Hepatocyte (in vitro differentiated cells): ENCODE results near the gene TBC1D25. TPM values are rescaled to one million over a fixed set of nuclear protein-coding genes. Genes with fewer than 3 reads are reported as not detected.

Experiments used
- DNase-seq: peaks from one replicate; pipeline ENCODE4 v3.0.0-alpha.2; 2016; ENCODE audit warnings: low spot score
- H2AFZ ChIP-seq: fragments of 200-600 bp; sonication (generic); 2 replicates; pipeline ENCODE4 v1.6.0; 2016; ENCODE audit warnings: antibody characterized with exemption, mild to moderate bottlenecking
- H3K27ac ChIP-seq: fragments of 200-600 bp; sonication (generic); 2 replicates; pipeline ENCODE4 v1.5.1; 2016; ENCODE audit warnings: mild to moderate bottlenecking
- H3K27me3 ChIP-seq: fragments of 200-600 bp; sonication (generic); 2 replicates; pipeline ENCODE4 v1.6.1; 2016
- H3K36me3 ChIP-seq: fragments of 200-600 bp; sonication (generic); replicated peaks from 2 replicates; pipeline ENCODE4 v1.5.1; 2016; ENCODE audit warnings: low read depth; ENCODE audit not compliant: insufficient read depth
- H3K4me1 ChIP-seq: fragments of 200-600 bp; sonication (generic); 2 replicates; pipeline ENCODE4 v1.5.1; 2016; ENCODE audit warnings: mild to moderate bottlenecking, moderate library complexity; ENCODE audit not compliant: insufficient read depth
- H3K4me2 ChIP-seq: fragments of 200-600 bp; sonication (generic); 2 replicates; pipeline ENCODE4 v1.6.0; 2016
- H3K4me3 ChIP-seq: fragments of 200-600 bp; sonication (generic); 2 replicates; pipeline ENCODE4 v1.5.1; 2016; ENCODE audit warnings: mild to moderate bottlenecking
- H3K79me2 ChIP-seq: fragments of 200-600 bp; sonication (generic); 2 replicates; pipeline ENCODE4 v1.6.0; 2017; ENCODE audit warnings: mild to moderate bottlenecking
- H3K9me2 ChIP-seq: fragments of 200-600 bp; sonication (generic); replicated peaks from 2 replicates; pipeline ENCODE4 v1.6.0; 2017; ENCODE audit warnings: mild to moderate bottlenecking; ENCODE audit not compliant: insufficient read depth
- H3K9me3 ChIP-seq: fragments of 200-600 bp; sonication (generic); 2 replicates; pipeline ENCODE4 v1.5.1; 2016; ENCODE audit warnings: low read depth, mild to moderate bottlenecking
- H4K20me1 ChIP-seq: fragments of 200-600 bp; sonication (generic); 2 replicates; pipeline ENCODE4 v1.6.0; 2016; ENCODE audit warnings: mild to moderate bottlenecking; ENCODE audit not compliant: insufficient read depth, poor library complexity, severe bottlenecking
- CTCF ChIP-seq: fragments of 200-600 bp; sonication (generic); IDR thresholded peaks from 2 replicates; pipeline ENCODE4 v1.5.1; 2016; ENCODE audit warnings: antibody characterized with exemption, mild to moderate bottlenecking; ENCODE audit not compliant: poor library complexity
- EZH2 ChIP-seq: fragments of 200-600 bp; sonication (generic); IDR thresholded peaks from 2 replicates; pipeline ENCODE4 v1.6.1; 2016; ENCODE audit warnings: antibody characterized with exemption, mild to moderate bottlenecking, borderline replicate concordance
- EZH2phosphoT487 ChIP-seq: fragments of 200-600 bp; sonication (generic); IDR thresholded peaks from one replicate; pipeline ENCODE4 v1.6.1; 2018; ENCODE audit warnings: antibody characterized with exemption, mild to moderate bottlenecking, low read depth, moderate library complexity; ENCODE audit not compliant: unreplicated experiment, severe bottlenecking
- WGBS: methylation state at CpG from one replicate; pipeline ENCODE4 v1.1.6; 2016; ENCODE audit warnings: low lambda C conversion rate; ENCODE audit errors: missing lambda C conversion rate; 5-methylcytosine and 5-hydroxymethylcytosine counted together
- polyA plus RNA-seq: library from polyadenylated mRNA; unstranded; fragments of >200 nt; fragmentation: Nextera tagmentation; extraction: Ambion mirVana; gene quantifications from 2 replicates; pipeline ENCODE4 v1.2.1, GENCODE V29; 2016
- total RNA-seq: library from RNA; depleted of rRNA; stranded (reverse); fragments of >200 nt; gene quantifications from 2 replicates; pipeline ENCODE4 v1.2.3, GENCODE V29; 2014

TBC1D25 gene
- total and polyA plus RNA-seq, 2 experiments from 2014 or later, result 4.5 to 11.2 TPM

DNA sequence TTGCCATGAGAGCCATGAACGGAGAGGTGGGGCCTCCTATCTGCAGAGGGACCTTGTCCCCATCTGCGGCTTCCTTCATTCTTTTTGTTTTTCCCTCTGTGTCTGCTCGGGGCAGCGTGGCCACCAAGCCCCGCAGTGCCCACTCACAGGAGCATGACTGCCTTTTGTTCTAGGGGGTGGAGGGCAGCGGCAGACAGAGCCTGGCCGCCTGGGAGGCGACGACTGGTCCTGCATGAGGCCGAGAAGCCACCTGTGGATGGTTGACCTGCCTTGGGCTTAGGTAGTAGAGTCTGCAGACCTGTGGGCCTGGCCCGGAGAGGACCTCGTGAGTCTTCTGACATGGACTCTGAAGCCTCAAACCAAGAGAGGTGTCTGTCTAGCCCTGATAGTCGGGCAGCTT lies 36.1 kb downstream of the TBC1D25 start:
- Histone ChIP-seq H3K9me3 (no peaks in the 10 kb centered on the region), H3K79me2 (peaks cover 14% of the 10 kb centered on the region), H3K4me1 (no peaks in the 10 kb centered on the region), H3K4me3 (peak overlapping the region; percentile 63), H3K36me3 (peaks cover 4% of the 10 kb centered on the region), H3K27ac (no peak overlapping the region), H3K27me3 (no peaks in the 10 kb centered on the region), H3K9me2 (no peaks in the 10 kb centered on the region), H2AFZ (no peak overlapping the region), H3K4me2 (peak overlapping the region; percentile 92), H4K20me1 (no peaks in the 10 kb centered on the region)
- TF ChIP-seq CTCF (no peak), EZH2phosphoT487 (no peak), EZH2 (no peak)
- 73% methylated on average over 13 of the region's 13 CpGs for WGBS
- DNase-seq, result no peak

GRCh38 chrX:48576108-48576507 lies 36.6 kb downstream of the TBC1D25 start:
- Histone ChIP-seq H3K4me1 (no peaks in the 10 kb centered on the region), H2AFZ (no peak overlapping the region), H3K9me3 (no peaks in the 10 kb centered on the region), H3K4me2 (peak overlapping the region; percentile 92), H4K20me1 (no peaks in the 10 kb centered on the region), H3K36me3 (peaks cover 4% of the 10 kb centered on the region), H3K4me3 (no peak overlapping the region), H3K9me2 (no peaks in the 10 kb centered on the region), H3K27ac (no peak overlapping the region), H3K27me3 (no peaks in the 10 kb centered on the region), H3K79me2 (peaks cover 14% of the 10 kb centered on the region)
- 62% methylated on average over 6 of the region's 6 CpGs for WGBS
- TF ChIP-seq CTCF (no peak), EZH2 (no peak), EZH2phosphoT487 (no peak)
- no peak for DNase-seq

DNA sequence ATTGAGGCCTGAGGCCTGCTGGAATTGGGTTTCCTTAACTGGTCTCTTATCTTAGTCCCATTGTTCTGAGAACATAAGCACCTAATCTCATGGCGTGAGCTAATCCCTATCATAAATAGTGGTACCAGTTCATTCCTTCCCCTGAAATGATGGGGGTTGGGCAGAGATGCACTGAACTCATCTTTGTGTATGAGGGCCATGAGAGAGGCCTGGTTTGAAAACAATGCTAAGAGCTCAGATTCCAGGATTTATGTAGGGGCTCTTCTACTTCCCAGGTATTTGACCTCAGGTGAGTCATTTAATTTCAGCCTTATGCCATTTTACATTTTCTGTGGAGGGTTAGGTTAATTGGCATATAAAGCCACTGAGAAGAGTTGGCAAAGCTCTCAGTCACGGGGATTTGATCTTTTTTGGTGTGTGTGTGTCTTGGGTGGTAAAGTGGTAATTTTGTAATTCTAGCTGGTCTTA lies 39.2 kb downstream of the TBC1D25 start:
- Histone ChIP-seq H3K27ac (peak overlapping the region; percentile 31), H3K79me2 (peaks cover 14% of the 10 kb centered on the region), H3K36me3 (peaks cover 4% of the 10 kb centered on the region), H3K4me3 (no peak overlapping the region), H3K9me2 (no peaks in the 10 kb centered on the region), H3K27me3 (no peaks in the 10 kb centered on the region), H2AFZ (no peak overlapping the region), H3K9me3 (no peaks in the 10 kb centered on the region), H3K4me1 (no peaks in the 10 kb centered on the region), H4K20me1 (no peaks in the 10 kb centered on the region), H3K4me2 (no peak overlapping the region)
- no peak for DNase-seq
- 50% methylated on average over 2 of the region's 2 CpGs for WGBS
- TF ChIP-seq EZH2phosphoT487, result no peak
- no peak for TF ChIP-seq CTCF
- TF ChIP-seq EZH2, result no peak

- no peak for TF ChIP-seq EZH2phosphoT487
- no peak for TF ChIP-seq CTCF
- TF ChIP-seq EZH2, result no peak
Observed at GRCh38 chrX:48579259-48579658, 39.7 kb downstream of the TBC1D25 start.

More at GRCh38 chrX:48579259-48579658, 39.7 kb downstream of the TBC1D25 start:
- Histone ChIP-seq H2AFZ (no peak overlapping the region), H3K4me2 (no peak overlapping the region), H3K9me3 (no peaks in the 10 kb centered on the region), H3K27me3 (no peaks in the 10 kb centered on the region), H3K4me1 (no peaks in the 10 kb centered on the region), H3K9me2 (no peaks in the 10 kb centered on the region), H3K79me2 (peaks cover 14% of the 10 kb centered on the region), H3K27ac (peak overlapping the region; percentile 31), H3K36me3 (peaks cover 4% of the 10 kb centered on the region), H4K20me1 (no peaks in the 10 kb centered on the region), H3K4me3 (no peak overlapping the region)
- WGBS, result 71% methylated on average over 3 of the region's 3 CpGs
- DNase-seq, result no peak
